Measurements from ENCODE around the gene SIPA1L3.

Gene SIPA1L3

GRCh38 chr19:37964109-37964508 is 57.1 kb downstream of the SIPA1L3 start:
- no peak overlapping the region for H3K4me3 ChIP-seq (ENCODE audit: low read depth, low read length)
- TF ChIP-seq CTCF (conservative IDR thresholded peaks at IDR 0.05; ENCODE audit: low read depth, low read length): no peak
- DNase-seq (ENCODE audit: low read depth): peak; percentile 53

- H3K4me3 ChIP-seq (ENCODE audit: low read depth, low read length): no peak overlapping the region
- no peak for DNase-seq (ENCODE audit: low read depth)
- TF ChIP-seq CTCF (conservative IDR thresholded peaks at IDR 0.05; ENCODE audit: low read depth, low read length): no peak
Observed at GRCh38 chr19:37966211-37966661, 59.2 kb downstream of the SIPA1L3 start.

GRCh38 chr19:37966662-37967231 is 59.7 kb downstream of the SIPA1L3 start:
- H3K4me3 ChIP-seq (ENCODE audit: low read depth, low read length): no peak overlapping the region
- no peak for DNase-seq (ENCODE audit: low read depth)
- no peak for TF ChIP-seq CTCF (conservative IDR thresholded peaks at IDR 0.05; ENCODE audit: low read depth, low read length)

- no peak for DNase-seq (ENCODE audit: low read depth)
- H3K4me3 ChIP-seq (ENCODE audit: low read depth, low read length): no peak overlapping the region
- TF ChIP-seq CTCF (conservative IDR thresholded peaks at IDR 0.05; ENCODE audit: low read depth, low read length): no peak
Observed at GRCh38 chr19:37969695-37970094, 62.7 kb downstream of the SIPA1L3 start.

- no peak for TF ChIP-seq CTCF (conservative IDR thresholded peaks at IDR 0.05; ENCODE audit: low read depth, low read length)
- no peak overlapping the region for H3K4me3 ChIP-seq (ENCODE audit: low read depth, low read length)
- no peak for DNase-seq (ENCODE audit: low read depth)
Observed at GRCh38 chr19:37970699-37971098, 63.7 kb downstream of the SIPA1L3 start.

GRCh38 chr19:37972803-37973202 is 65.8 kb downstream of the SIPA1L3 start:
- no peak for DNase-seq (ENCODE audit: low read depth)
- TF ChIP-seq CTCF (conservative IDR thresholded peaks at IDR 0.05; ENCODE audit: low read depth, low read length): no peak
- no peak overlapping the region for H3K4me3 ChIP-seq (ENCODE audit: low read depth, low read length)

GRCh38 chr19:37973666-37974065 is 66.7 kb downstream of the SIPA1L3 start:
- no peak for DNase-seq (ENCODE audit: low read depth)
- no peak for TF ChIP-seq CTCF (conservative IDR thresholded peaks at IDR 0.05; ENCODE audit: low read depth, low read length)
- no peak overlapping the region for H3K4me3 ChIP-seq (ENCODE audit: low read depth, low read length)

Measured in choroid plexus epithelial cell (primary cell).